Left renal cortex interstitium (tissue), 4 donors: Measurements from ENCODE around the gene GINS3. TPM values are rescaled to one million over a fixed set of nuclear protein-coding genes. Genes with fewer than 3 reads are reported as not detected.

Experiments used
- polyA plus RNA-seq, 4 donors: library from polyadenylated mRNA; unstranded; fragments of 120-200 nt; gene quantifications; one replicate each; pipeline ENCODE4 v1.2.1, GENCODE V29; 2013; ENCODE audit not compliant: insufficient read length in 4 of 4

Gene GINS3
- polyA plus RNA-seq, 4 donors = 11.8 to 12.5 (median 12.3) TPM

Other genes with a start within 250 kb of the GINS3 start
- gene CSNK2A2, start 194.4 kb upstream of the GINS3 start, polyA plus RNA-seq = 10 to 100 TPM; 54.0 to 70.9 (median 66.4) TPM
- gene PRSS54, start 97.4 kb upstream of the GINS3 start, polyA plus RNA-seq = not detected
- 10 to 100 TPM in 3 of 4 donors, 1 to 10 TPM in 1; 9.0 to 12.9 (median 11.4) TPM for gene NDRG4, start 107.7 kb downstream of the GINS3 start, polyA plus RNA-seq
- gene SETD6, start 123.0 kb downstream of the GINS3 start, polyA plus RNA-seq = 10 to 100 TPM; 22.4 to 51.2 (median 35.1) TPM
- 100 to 1,000 TPM; 144 to 203 (median 194) TPM for gene CNOT1, start 237.4 kb downstream of the GINS3 start, polyA plus RNA-seq